ENCODE results near the gene KCTD8. TPM values are rescaled to one million over a fixed set of nuclear protein-coding genes. Genes with fewer than 3 reads are reported as not detected.

The KCTD8 gene
- total RNA-seq: not detected in 2 replicates

GRCh38 chr4:44448521-44449461, at the start of gene KCTD8:
TSS of gene KCTD8 (minus strand) at chr4:44448809.

Other genes starting within 250 kb of the KCTD8 start
- gene YIPF7, start 202.8 kb upstream of the KCTD8 start, total RNA-seq: not detected in 2 replicates
- 17.8 and 23.0 TPM in 2 replicates for gene GUF1, start 229.6 kb upstream of the KCTD8 start, total RNA-seq

All from smooth muscle cell of the umbilical artery (primary cell).